ENCODE results near the gene PIK3R1.

The PIK3R1 gene

DNA sequence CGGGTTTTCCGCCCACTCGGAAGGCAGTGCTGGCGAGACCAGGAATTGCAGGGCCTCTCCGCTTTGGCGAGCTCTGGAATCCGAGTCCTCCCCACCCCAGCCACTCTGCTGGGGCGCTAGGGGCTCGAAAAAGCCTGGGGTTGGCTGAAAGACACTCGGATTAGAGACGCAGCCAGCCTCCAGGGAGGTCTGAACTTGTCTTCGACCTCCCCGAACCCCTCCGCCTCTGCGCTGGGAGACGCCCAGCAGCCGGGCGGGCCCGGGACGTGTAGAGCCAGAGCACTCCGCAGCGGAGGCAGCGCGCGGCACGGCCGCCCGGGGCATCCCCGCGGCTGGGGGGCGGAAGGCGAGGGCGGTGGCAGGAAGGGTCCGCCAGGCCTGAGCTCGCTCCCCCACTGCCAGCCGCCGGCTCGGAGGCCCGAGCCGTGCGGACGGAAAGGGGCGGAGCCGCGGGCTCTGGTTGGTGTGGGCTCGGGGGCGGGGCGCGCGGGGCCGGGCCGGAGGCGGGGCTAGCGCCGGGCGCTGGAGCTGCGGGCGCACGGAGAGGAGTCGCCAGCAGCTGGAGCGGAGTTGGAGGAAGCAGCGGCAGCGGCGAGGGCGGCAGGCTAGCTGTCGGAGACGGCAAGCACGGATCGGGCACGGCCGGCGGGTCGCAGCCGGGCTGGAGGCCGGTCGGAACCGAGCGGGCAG is at the start of gene PIK3R1:
Gene PIK3R1, plus strand, starts transcription at position 549 of the 690 bp plus-strand sequence. CDS start 10,920 bp downstream, outside the sequence.
- peak within 1 kb of the TSS; percentile 98 for H3K27ac ChIP-seq
- TF ChIP-seq, protein P1, sequence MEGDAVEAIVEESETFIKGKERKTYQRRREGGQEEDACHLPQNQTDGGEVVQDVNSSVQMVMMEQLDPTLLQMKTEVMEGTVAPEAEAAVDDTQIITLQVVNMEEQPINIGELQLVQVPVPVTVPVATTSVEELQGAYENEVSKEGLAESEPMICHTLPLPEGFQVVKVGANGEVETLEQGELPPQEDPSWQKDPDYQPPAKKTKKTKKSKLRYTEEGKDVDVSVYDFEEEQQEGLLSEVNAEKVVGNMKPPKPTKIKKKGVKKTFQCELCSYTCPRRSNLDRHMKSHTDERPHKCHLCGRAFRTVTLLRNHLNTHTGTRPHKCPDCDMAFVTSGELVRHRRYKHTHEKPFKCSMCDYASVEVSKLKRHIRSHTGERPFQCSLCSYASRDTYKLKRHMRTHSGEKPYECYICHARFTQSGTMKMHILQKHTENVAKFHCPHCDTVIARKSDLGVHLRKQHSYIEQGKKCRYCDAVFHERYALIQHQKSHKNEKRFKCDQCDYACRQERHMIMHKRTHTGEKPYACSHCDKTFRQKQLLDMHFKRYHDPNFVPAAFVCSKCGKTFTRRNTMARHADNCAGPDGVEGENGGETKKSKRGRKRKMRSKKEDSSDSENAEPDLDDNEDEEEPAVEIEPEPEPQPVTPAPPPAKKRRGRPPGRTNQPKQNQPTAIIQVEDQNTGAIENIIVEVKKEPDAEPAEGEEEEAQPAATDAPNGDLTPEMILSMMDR (conservative IDR thresholded peaks at IDR 0.05): peak; percentile 64

DNA sequence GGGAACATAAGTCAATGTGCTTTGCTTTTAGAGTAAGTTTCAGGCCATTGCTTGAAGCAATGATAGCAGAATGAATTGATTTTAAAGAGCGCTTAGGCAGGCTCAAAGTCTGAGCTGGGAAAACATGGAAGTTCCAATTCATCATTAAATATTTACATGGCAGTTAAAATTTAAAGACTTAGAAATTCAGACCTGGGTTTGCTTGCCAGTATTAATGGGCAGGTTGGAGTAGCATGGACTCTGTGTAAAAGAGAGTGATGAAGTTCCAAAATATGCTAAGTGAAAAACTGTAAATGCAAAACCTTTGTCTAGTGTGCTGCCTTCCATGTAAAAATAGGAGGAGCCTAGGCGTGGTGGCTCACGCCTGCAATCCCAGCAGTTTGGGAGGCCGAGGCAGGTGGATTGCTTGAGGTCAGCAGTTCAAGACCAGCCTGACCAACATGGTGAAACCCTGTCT is 48.3 kb upstream of the PIK3R1 start:
- peak overlapping the region; percentile 49 for H3K27ac ChIP-seq
- TF ChIP-seq, protein P1 (conservative IDR thresholded peaks at IDR 0.05): no peak

DNA sequence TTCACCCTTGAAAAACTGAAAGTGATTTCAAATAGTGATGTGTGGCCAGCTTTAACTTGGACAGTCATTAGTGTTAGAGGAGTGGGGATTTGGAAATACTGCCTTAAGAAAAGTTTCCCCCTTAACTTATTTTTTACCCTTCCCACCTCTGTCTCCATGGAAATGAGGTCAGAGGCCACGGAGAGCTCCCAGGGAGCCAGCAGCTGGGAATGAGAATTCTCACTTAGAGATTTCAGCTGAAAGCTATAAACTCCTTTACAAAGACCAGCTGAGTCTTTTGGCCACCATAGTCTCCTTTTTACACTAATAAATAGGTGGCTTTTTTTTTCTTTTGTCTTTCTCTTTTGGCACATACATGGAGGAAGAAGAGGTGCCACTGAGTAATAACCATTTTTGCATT is 45.7 kb upstream of the PIK3R1 start:
- H3K27ac ChIP-seq: no peak overlapping the region
- TF ChIP-seq, protein P1 (conservative IDR thresholded peaks at IDR 0.05): no peak

DNA sequence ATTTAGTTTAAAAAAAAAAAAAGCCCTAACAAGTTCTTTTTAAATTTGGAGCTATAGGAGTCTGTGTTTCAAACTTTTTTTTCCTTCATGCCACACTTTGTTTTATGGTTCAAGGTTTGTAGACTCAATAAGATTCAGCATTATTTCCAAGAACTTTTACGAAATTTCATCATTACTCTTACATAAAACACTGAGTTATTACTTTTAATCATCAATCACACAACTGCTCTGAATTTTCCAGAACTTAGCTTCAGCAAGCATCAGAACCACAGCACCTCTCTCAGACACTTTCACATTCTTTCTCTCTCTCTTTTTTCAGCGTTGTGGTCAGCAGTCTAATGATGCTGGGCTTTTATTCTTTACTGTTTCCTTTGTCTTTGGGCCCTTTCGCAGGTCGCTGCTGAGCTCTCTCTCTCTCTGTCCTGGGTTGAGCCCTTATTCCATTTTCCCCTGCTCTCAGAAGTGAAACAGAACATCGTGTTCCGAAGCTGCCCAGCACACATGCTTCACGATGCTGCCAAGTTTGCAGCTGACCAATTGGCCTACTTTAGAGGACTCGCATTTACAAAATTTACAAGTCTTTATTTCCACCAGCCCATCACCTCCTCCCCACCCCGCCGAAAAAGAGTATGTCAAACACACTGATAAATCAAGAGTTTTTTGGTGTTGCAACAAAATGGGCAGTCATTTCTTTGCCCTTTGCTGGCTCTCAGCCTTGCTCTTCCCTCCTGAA is 44.6 kb upstream of the PIK3R1 start:
- peak overlapping the region; percentile 53 for H3K27ac ChIP-seq
- TF ChIP-seq, protein P1 (conservative IDR thresholded peaks at IDR 0.05): no peak

DNA sequence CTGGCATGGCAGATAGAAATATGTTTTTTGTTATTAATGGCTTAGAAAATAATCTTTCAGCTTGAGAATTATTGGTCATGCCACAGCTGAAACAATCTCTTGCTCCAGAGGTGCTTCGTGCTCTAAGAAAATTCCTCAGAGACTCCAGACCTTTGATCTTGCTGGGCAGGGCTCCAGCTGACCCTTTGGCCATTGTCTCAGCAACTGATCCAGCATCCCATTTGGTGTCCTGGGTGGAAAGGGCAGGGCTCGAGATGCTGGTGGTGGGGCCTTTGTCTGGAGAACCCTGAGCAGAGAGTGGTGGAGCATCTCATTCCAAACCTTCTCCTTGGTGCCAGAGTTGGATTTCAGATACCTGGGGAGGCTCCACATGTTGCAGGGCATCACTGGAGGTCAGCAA is 43.2 kb upstream of the PIK3R1 start:
- TF ChIP-seq, protein P1 (conservative IDR thresholded peaks at IDR 0.05): no peak
- no peak overlapping the region for H3K27ac ChIP-seq

DNA sequence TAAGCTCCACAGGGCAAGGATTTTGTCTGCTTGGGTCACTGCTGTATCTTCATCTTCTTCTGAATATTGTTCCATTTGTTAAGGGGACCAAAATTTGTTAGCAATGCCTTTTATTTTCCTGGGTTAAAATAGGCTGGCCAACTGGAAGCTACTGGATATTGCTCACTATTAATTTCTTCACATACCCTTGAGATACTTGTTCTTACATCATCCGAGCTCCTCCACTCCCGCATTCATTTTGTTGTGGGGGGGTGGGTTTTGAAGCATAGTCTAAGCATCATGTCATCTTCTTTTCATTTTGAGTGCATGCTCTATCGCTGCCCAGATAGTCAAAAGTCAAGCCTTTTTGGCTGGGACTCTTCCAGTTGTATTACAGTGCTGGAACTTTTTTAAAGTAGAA is 42.5 kb upstream of the PIK3R1 start:
- no peak overlapping the region for H3K27ac ChIP-seq
- TF ChIP-seq, protein P1 (conservative IDR thresholded peaks at IDR 0.05): no peak

DNA sequence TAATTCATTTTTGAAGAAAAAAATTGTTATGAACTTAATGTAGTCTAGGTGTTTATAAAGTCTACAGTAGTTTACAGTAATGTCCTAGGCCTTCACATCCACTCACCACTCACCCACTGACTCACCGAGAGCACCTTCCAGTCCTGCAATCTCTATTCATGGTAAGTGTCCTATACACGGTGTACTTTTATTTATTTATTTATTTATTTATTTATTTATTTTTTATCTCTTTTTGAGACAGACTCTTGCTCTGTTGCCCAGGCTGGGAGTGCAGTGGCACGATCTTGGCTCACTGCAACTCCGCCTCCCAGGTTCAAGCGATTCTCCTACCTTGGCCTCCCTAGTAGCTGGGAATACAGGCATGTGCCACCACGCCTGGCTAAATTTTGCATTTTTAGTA is 39.3 kb upstream of the PIK3R1 start:
- H3K27ac ChIP-seq: no peak overlapping the region

More for the DNA sequence above, 39.3 kb upstream of the PIK3R1 start:
- TF ChIP-seq, protein P1 (conservative IDR thresholded peaks at IDR 0.05): no peak

Data from VCaP (cell line).